ENCODE results near the gene OVCH1.

DNA sequence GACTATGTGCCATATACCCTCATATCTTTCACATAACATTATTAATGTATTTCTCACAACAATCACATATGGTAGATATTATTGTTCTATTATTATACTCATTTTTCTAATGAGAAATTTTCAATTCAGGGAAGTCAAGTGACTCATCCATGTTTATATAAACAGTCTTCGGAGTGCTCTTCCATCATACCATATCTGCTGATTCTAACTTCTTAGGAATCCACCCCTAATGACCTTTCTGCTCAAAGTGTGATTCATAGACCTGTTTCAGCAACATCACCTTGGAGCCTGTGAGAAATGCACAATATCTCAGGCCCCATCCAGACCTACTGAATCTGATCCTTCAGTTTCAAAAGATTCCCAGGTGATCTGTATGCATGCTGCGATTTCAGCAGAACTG, 39.8 kb upstream of the OVCH1 start:
- TF ChIP-seq, protein P1, sequence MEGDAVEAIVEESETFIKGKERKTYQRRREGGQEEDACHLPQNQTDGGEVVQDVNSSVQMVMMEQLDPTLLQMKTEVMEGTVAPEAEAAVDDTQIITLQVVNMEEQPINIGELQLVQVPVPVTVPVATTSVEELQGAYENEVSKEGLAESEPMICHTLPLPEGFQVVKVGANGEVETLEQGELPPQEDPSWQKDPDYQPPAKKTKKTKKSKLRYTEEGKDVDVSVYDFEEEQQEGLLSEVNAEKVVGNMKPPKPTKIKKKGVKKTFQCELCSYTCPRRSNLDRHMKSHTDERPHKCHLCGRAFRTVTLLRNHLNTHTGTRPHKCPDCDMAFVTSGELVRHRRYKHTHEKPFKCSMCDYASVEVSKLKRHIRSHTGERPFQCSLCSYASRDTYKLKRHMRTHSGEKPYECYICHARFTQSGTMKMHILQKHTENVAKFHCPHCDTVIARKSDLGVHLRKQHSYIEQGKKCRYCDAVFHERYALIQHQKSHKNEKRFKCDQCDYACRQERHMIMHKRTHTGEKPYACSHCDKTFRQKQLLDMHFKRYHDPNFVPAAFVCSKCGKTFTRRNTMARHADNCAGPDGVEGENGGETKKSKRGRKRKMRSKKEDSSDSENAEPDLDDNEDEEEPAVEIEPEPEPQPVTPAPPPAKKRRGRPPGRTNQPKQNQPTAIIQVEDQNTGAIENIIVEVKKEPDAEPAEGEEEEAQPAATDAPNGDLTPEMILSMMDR (IDR thresholded peaks at IDR 0.05), result no peak
- no peak for TF ChIP-seq POLR2A (IDR thresholded peaks at IDR 0.05)
